HG03097 (cell line): ENCODE data around the gene PEX5L.
"Not testable (repeated sequence)": the region's sequence is repeated elsewhere in the genome, so short reads cannot be mapped to it uniquely, and the experiment has no call there.

ENCODE experiments used
- ATAC-seq: cut with Tn5 transposase; IDR thresholded peaks from one replicate; pipeline ENCODE4 v1.9.1; 2021; ENCODE audit not compliant: unreplicated experiment, low FRiP score

The PEX5L gene

GRCh38 chr3:179796421-179796820 is 240.3 kb downstream of the PEX5L start:
- ATAC-seq = no peak

GRCh38 chr3:179794355-179794754 is 242.4 kb downstream of the PEX5L start:
- ATAC-seq = no peak

- ATAC-seq = no peak
These were observed 244.9 kb downstream of the PEX5L start for GRCh38 chr3:179791793-179792192.

GRCh38 chr3:179788996-179789395 is 247.7 kb downstream of the PEX5L start:
- no peak for ATAC-seq

GRCh38 chr3:179782841-179783240 is 253.9 kb downstream of the PEX5L start:
- ATAC-seq = not testable (repeated sequence)

GRCh38 chr3:179775416-179776122 is 261.2 kb downstream of the PEX5L start:
- no peak for ATAC-seq

- no peak for ATAC-seq
These were observed 264.4 kb downstream of the PEX5L start for GRCh38 chr3:179772297-179772696.

GRCh38 chr3:179771797-179772196 is 264.9 kb downstream of the PEX5L start:
- no peak for ATAC-seq

- no peak for ATAC-seq
These were observed 267.1 kb downstream of the PEX5L start for GRCh38 chr3:179769411-179770247.

GRCh38 chr3:179768080-179768479 is 268.7 kb downstream of the PEX5L start:
- no peak for ATAC-seq

- ATAC-seq = no peak
These were observed 270.2 kb downstream of the PEX5L start for GRCh38 chr3:179766416-179767133.

GRCh38 chr3:179765396-179765795 is 271.3 kb downstream of the PEX5L start:
- no peak for ATAC-seq

GRCh38 chr3:179760944-179761343 is 275.8 kb downstream of the PEX5L start:
- no peak for ATAC-seq

GRCh38 chr3:179750720-179751328 is 285.9 kb downstream of the PEX5L start:
- no peak for ATAC-seq

- ATAC-seq = no peak
These were observed 291.0 kb downstream of the PEX5L start for GRCh38 chr3:179745716-179746115.

GRCh38 chr3:179745079-179745478 is 291.7 kb downstream of the PEX5L start:
- ATAC-seq = no peak
